ENCODE results near the gene SCUBE1.
A peak's percentile ranks its signal among the peaks of the same experiment; 100 is the strongest.

SCUBE1 gene

DNA sequence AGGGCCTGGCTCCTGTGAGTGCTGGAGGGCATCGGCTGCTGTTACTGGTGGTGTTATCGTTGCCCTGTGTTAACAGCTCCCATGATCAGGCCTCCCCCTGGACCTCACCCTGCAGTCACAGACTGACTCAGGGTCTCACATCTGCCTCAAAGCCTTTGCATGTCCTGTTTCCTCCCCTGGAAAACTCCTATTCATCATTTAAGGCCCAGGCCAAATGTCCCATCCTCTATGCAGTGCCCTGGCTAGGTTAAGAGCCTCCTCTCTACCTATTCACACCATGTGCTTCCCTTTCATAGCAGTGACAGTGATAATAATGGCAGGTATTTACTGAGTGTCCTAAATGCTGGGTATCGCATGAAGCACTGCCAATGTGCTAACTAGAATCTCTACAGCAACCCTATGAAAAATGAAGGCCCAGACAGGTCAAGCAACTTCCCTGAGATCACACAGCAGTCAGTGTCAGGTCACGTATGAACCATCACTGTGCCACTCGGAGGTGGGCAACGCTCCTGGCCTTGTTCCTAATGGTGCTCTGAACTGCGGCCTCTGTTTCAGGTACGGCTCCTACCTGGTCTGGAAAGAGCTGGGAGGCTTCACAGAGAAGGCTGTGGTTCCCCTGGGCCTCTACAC lies 182.6 kb downstream of the SCUBE1 start:
- Histone ChIP-seq H3K27me3 (ENCODE audit: insufficient read depth, low read length) (no peaks in the 10 kb centered on the region), H3K4ac (ENCODE audit: low read depth, low read length) (no peak overlapping the region), H3K23ac (ENCODE audit: low read length) (no peak overlapping the region), H2BK120ac (ENCODE audit: insufficient read depth, low read length, poor library complexity) (no peak overlapping the region), H2AFZ (ENCODE audit: insufficient read depth, low read length, poor library complexity) (no peak overlapping the region), H3K4me2 (ENCODE audit: low read length) (no peak overlapping the region), H3K27ac (ENCODE audit: low read depth, low read length) (no peak overlapping the region), H3K79me2 (ENCODE audit: control insufficient read depth, insufficient read depth, low read length, poor library complexity) (no peaks in the 10 kb centered on the region), H4K91ac (ENCODE audit: low read depth, low read length) (no peak overlapping the region), H3K9ac (ENCODE audit: low read length) (no peak overlapping the region), H4K12ac (ENCODE audit: low read depth, low read length) (no peak overlapping the region), H2BK12ac (ENCODE audit: low read length) (no peak overlapping the region), H3K14ac (ENCODE audit: low read length) (no peak overlapping the region), H3K18ac (ENCODE audit: low read length) (no peak overlapping the region), H3K9me3 (ENCODE audit: insufficient read depth, low read depth, low read length) (peaks cover 1% of the 10 kb centered on the region), H3K79me1 (ENCODE audit: low read length) (no peaks in the 10 kb centered on the region), H3K36me3 (ENCODE audit: control insufficient read depth in 1 of 2, insufficient read depth in 2 of 2, low read length in 2 of 2) (no peaks in the 10 kb centered on the region), H4K8ac (ENCODE audit: low read depth, low read length) (no peak overlapping the region), H3K4me3 (ENCODE audit: low read depth, low read length) (no peak overlapping the region), H3K4me1 (ENCODE audit: control insufficient read depth in 1 of 2, insufficient read depth in 2 of 2, low read length in 2 of 2) (no peaks in the 10 kb centered on the region), H2AK5ac (ENCODE audit: low read length) (peak overlapping the region; percentile 26), H2BK5ac (ENCODE audit: low read depth, low read length, poor library complexity) (no peak overlapping the region)
- no peak for DNase-seq
- WGBS (ENCODE audit: extremely low coverage, insufficient coverage, insufficient read length), result no CpG with 5 or more reads among the region's 8 CpGs

DNA sequence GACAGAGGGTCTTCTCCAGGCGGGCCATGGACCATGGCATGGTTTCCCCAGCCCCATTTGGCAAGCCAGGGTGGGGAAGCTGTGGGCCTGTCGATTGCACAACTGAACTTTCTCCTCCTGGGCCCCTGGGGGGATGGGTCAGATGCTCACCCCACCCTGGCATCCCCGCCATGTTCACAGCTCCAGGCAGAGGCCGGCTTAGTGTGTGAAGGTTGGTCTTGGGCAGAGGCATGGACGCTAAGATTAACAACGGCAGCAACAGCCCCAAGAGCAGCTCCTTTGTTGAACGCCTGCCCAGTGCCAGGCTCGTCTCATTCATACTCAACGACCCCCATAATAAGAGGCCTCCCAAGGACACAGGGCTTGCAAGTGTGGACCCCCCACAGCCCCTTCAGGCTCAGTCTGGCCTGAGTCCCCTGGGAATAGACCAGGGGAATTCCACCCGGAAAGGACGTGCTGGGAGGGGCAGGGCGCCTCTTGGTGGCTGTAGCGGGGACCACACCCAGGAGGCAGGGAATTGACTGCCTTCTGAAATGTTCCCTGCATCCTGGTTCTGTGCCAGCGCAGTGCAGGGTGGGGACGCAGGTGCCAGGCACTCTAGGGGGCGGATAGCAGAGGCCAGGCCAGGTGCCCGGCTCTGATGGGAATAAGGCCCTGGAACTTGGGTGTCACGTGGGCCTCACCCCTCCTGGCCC lies 183.5 kb downstream of the SCUBE1 start:
- H4K8ac ChIP-seq (ENCODE audit: low read depth, low read length), result no peak overlapping the region
- no peak overlapping the region for H3K4ac ChIP-seq (ENCODE audit: low read depth, low read length)
- H2BK120ac ChIP-seq (ENCODE audit: insufficient read depth, low read length, poor library complexity), result no peak overlapping the region
- H2BK5ac ChIP-seq (ENCODE audit: low read depth, low read length, poor library complexity), result no peak overlapping the region
- H3K79me2 ChIP-seq (ENCODE audit: control insufficient read depth, insufficient read depth, low read length, poor library complexity), result no peaks in the 10 kb centered on the region
- no peak overlapping the region for H3K14ac ChIP-seq (ENCODE audit: low read length)
- no peak overlapping the region for H2AFZ ChIP-seq (ENCODE audit: insufficient read depth, low read length, poor library complexity)
- peaks cover 1% of the 10 kb centered on the region for H3K9me3 ChIP-seq (ENCODE audit: insufficient read depth, low read depth, low read length)
- H3K36me3 ChIP-seq (ENCODE audit: control insufficient read depth in 1 of 2, insufficient read depth in 2 of 2, low read length in 2 of 2), result no peaks in the 10 kb centered on the region
- H3K27me3 ChIP-seq (ENCODE audit: insufficient read depth, low read length), result no peaks in the 10 kb centered on the region
- WGBS (ENCODE audit: extremely low coverage, insufficient coverage, insufficient read length), result no CpG with 5 or more reads among the region's 18 CpGs
- H4K91ac ChIP-seq (ENCODE audit: low read depth, low read length), result no peak overlapping the region
- H4K12ac ChIP-seq (ENCODE audit: low read depth, low read length), result no peak overlapping the region
- no peak overlapping the region for H3K18ac ChIP-seq (ENCODE audit: low read length)
- H3K4me2 ChIP-seq (ENCODE audit: low read length), result no peak overlapping the region
- H2BK12ac ChIP-seq (ENCODE audit: low read length), result no peak overlapping the region
- no peak overlapping the region for H3K23ac ChIP-seq (ENCODE audit: low read length)
- no peaks in the 10 kb centered on the region for H3K4me1 ChIP-seq (ENCODE audit: control insufficient read depth in 1 of 2, insufficient read depth in 2 of 2, low read length in 2 of 2)
- H3K27ac ChIP-seq (ENCODE audit: low read depth, low read length), result no peak overlapping the region
- H3K79me1 ChIP-seq (ENCODE audit: low read length), result no peaks in the 10 kb centered on the region
- no peak for DNase-seq
- H3K4me3 ChIP-seq (ENCODE audit: low read depth, low read length), result no peak overlapping the region
- H2AK5ac ChIP-seq (ENCODE audit: low read length), result no peak overlapping the region
- no peak overlapping the region for H3K9ac ChIP-seq (ENCODE audit: low read length)

- H3K4me2 ChIP-seq (ENCODE audit: low read length), result no peak overlapping the region
- DNase-seq, result no peak
- H2AFZ ChIP-seq (ENCODE audit: insufficient read depth, low read length, poor library complexity), result no peak overlapping the region
- no peak overlapping the region for H3K9ac ChIP-seq (ENCODE audit: low read length)
- no peak overlapping the region for H3K14ac ChIP-seq (ENCODE audit: low read length)
- H3K18ac ChIP-seq (ENCODE audit: low read length), result no peak overlapping the region
- no peak overlapping the region for H2AK5ac ChIP-seq (ENCODE audit: low read length)
- H3K4ac ChIP-seq (ENCODE audit: low read depth, low read length), result no peak overlapping the region
- no peaks in the 10 kb centered on the region for H3K27me3 ChIP-seq (ENCODE audit: insufficient read depth, low read length)
- no peak overlapping the region for H2BK5ac ChIP-seq (ENCODE audit: low read depth, low read length, poor library complexity)
- WGBS (ENCODE audit: extremely low coverage, insufficient coverage, insufficient read length), result no CpG with 5 or more reads among the region's 24 CpGs
- H4K12ac ChIP-seq (ENCODE audit: low read depth, low read length), result no peak overlapping the region
- peaks cover 1% of the 10 kb centered on the region for H3K9me3 ChIP-seq (ENCODE audit: insufficient read depth, low read depth, low read length)
- H3K4me3 ChIP-seq (ENCODE audit: low read depth, low read length), result no peak overlapping the region
- no peak overlapping the region for H4K8ac ChIP-seq (ENCODE audit: low read depth, low read length)
- H4K91ac ChIP-seq (ENCODE audit: low read depth, low read length), result no peak overlapping the region
- no peaks in the 10 kb centered on the region for H3K36me3 ChIP-seq (ENCODE audit: control insufficient read depth in 1 of 2, insufficient read depth in 2 of 2, low read length in 2 of 2)
- no peaks in the 10 kb centered on the region for H3K4me1 ChIP-seq (ENCODE audit: control insufficient read depth in 1 of 2, insufficient read depth in 2 of 2, low read length in 2 of 2)
- H3K27ac ChIP-seq (ENCODE audit: low read depth, low read length), result no peak overlapping the region
- H2BK12ac ChIP-seq (ENCODE audit: low read length), result no peak overlapping the region
- H2BK120ac ChIP-seq (ENCODE audit: insufficient read depth, low read length, poor library complexity), result no peak overlapping the region
- H3K79me1 ChIP-seq (ENCODE audit: low read length), result no peaks in the 10 kb centered on the region
- no peaks in the 10 kb centered on the region for H3K79me2 ChIP-seq (ENCODE audit: control insufficient read depth, insufficient read depth, low read length, poor library complexity)
- no peak overlapping the region for H3K23ac ChIP-seq (ENCODE audit: low read length)
These were observed 184.2 kb downstream of the SCUBE1 start for GRCh38 chr22:43158778-43159483.

- H2BK120ac ChIP-seq (ENCODE audit: insufficient read depth, low read length, poor library complexity), result no peak overlapping the region
- H3K27me3 ChIP-seq (ENCODE audit: insufficient read depth, low read length), result no peaks in the 10 kb centered on the region
- H3K4me1 ChIP-seq (ENCODE audit: control insufficient read depth in 1 of 2, insufficient read depth in 2 of 2, low read length in 2 of 2), result no peaks in the 10 kb centered on the region
- peaks cover 1% of the 10 kb centered on the region for H3K9me3 ChIP-seq (ENCODE audit: insufficient read depth, low read depth, low read length)
- no peak overlapping the region for H3K27ac ChIP-seq (ENCODE audit: low read depth, low read length)
- H3K79me2 ChIP-seq (ENCODE audit: control insufficient read depth, insufficient read depth, low read length, poor library complexity), result no peaks in the 10 kb centered on the region
- H4K12ac ChIP-seq (ENCODE audit: low read depth, low read length), result no peak overlapping the region
- H2AK5ac ChIP-seq (ENCODE audit: low read length), result no peak overlapping the region
- H3K4me2 ChIP-seq (ENCODE audit: low read length), result no peak overlapping the region
- no peak overlapping the region for H4K8ac ChIP-seq (ENCODE audit: low read depth, low read length)
- H2BK12ac ChIP-seq (ENCODE audit: low read length), result no peak overlapping the region
- H3K23ac ChIP-seq (ENCODE audit: low read length), result no peak overlapping the region
- H4K91ac ChIP-seq (ENCODE audit: low read depth, low read length), result no peak overlapping the region
- no peak overlapping the region for H2AFZ ChIP-seq (ENCODE audit: insufficient read depth, low read length, poor library complexity)
- H3K36me3 ChIP-seq (ENCODE audit: control insufficient read depth in 1 of 2, insufficient read depth in 2 of 2, low read length in 2 of 2), result no peaks in the 10 kb centered on the region
- no peak overlapping the region for H3K4ac ChIP-seq (ENCODE audit: low read depth, low read length)
- no peak overlapping the region for H2BK5ac ChIP-seq (ENCODE audit: low read depth, low read length, poor library complexity)
- no peak for DNase-seq
- no peak overlapping the region for H3K18ac ChIP-seq (ENCODE audit: low read length)
- H3K4me3 ChIP-seq (ENCODE audit: low read depth, low read length), result no peak overlapping the region
- WGBS (ENCODE audit: extremely low coverage, insufficient coverage, insufficient read length), result no CpG with 5 or more reads among the region's 9 CpGs
- H3K14ac ChIP-seq (ENCODE audit: low read length), result no peak overlapping the region
- H3K9ac ChIP-seq (ENCODE audit: low read length), result no peak overlapping the region
- no peaks in the 10 kb centered on the region for H3K79me1 ChIP-seq (ENCODE audit: low read length)
These were observed 185.2 kb downstream of the SCUBE1 start for GRCh38 chr22:43157874-43158546.
